OCI-LY3 (cell line): Measurements from ENCODE around the gene MAPK8.
"Not testable (repeated sequence)": the region's sequence is repeated elsewhere in the genome, so short reads cannot be mapped to it uniquely, and the experiment has no call there.

Experiments used
- H2AFZ ChIP-seq: fragments of 200-600, 300-600 bp; shearing (Covaris generic); 2 replicates; pipeline ENCODE4 v1.6.0; 2014; ENCODE audit warnings: antibody characterized with exemption, low read depth, low read length
- H3K27ac ChIP-seq: fragments of 200-600, 300-600 bp; sonication (generic); 2 replicates; pipeline ENCODE4 v1.5.1; 2014; ENCODE audit warnings: mild to moderate bottlenecking, low read length, moderate library complexity, mixed read lengths
- H3K27me3 ChIP-seq: fragments of 200-600, 300-600 bp; sonication (generic); 2 replicates; pipeline ENCODE4 v1.6.1; 2014; ENCODE audit warnings: low read depth, low read length, mixed read lengths
- H3K36me3 ChIP-seq: fragments of 200-600, 300-600 bp; sonication (generic); replicated peaks from 2 replicates; pipeline ENCODE3; 2014; ENCODE audit warnings: low read depth, low read length, mixed read lengths
- H3K4me1 ChIP-seq: fragments of 300-600, 200-600 bp; sonication (generic); 2 replicates; pipeline ENCODE4 v1.6.1; 2014; ENCODE audit warnings: low read length, mixed read lengths
- H3K4me2 ChIP-seq: fragments of 200-600, 300-600 bp; sonication (generic); 2 replicates; pipeline ENCODE4 v1.6.1; 2014; ENCODE audit warnings: low read length, mixed read lengths
- H3K4me3 ChIP-seq: fragments of 300-600, 200-600 bp; sonication (generic); 2 replicates; pipeline ENCODE4 v1.5.1; 2014; ENCODE audit warnings: antibody characterized with exemption, mild to moderate bottlenecking, low read length, moderate library complexity
- H3K79me2 ChIP-seq: fragments of 300-600, 200-600 bp; shearing (Covaris generic); 2 replicates; pipeline ENCODE4 v1.6.1; 2014; ENCODE audit warnings: mild to moderate bottlenecking, low read length, mixed read lengths
- H3K9ac ChIP-seq: fragments of 300-600, 200-600 bp; shearing (Covaris generic); 2 replicates; pipeline ENCODE4 v1.6.0; 2014; ENCODE audit warnings: mild to moderate bottlenecking, low read length, moderate library complexity
- H3K9me3 ChIP-seq: fragments of 200-600, 300-600 bp; shearing (Covaris generic); 2 replicates; pipeline ENCODE4 v1.6.1; 2014; ENCODE audit warnings: low read length, mixed read lengths; ENCODE audit not compliant: insufficient read depth
- H4K20me1 ChIP-seq: fragments of 200-600, 300-600 bp; sonication (generic); 2 replicates; pipeline ENCODE4 v1.6.1; 2016; ENCODE audit warnings: low read length, mixed read lengths; ENCODE audit not compliant: insufficient read depth
- CTCF ChIP-seq: fragments of 200-600, 300-600 bp; sonication (generic); IDR thresholded peaks from 2 replicates; pipeline ENCODE4 v1.5.1; 2014; ENCODE audit warnings: antibody characterized with exemption, low read length, low read depth
- EZH2phosphoT487 ChIP-seq: fragments of 200-600 bp; shearing (Covaris generic); IDR thresholded peaks from 2 replicates; pipeline ENCODE4 v1.6.1; 2018; ENCODE audit warnings: antibody characterized with exemption, mixed run types, low read depth

The MAPK8 gene

DNA sequence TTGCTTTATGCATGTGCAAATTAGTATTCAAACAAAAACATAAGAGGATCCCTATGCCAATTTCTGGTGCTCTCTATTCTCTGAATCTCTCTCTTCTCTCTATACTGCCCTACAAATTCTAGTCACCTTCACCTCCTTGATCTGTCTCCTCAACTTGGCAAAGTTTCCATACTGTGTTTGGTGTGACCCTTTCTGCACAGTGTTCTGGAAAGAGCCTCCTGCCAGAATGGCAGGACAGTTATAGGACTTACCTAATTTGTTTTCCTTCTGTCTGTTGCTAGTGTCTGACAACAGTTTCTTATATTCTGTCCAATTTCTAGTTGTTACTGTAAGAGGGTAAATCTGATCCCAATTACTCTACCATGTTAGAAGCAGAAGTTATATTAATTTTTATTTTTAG lies 34.3 kb downstream of the MAPK8 start:
- H3K4me1 ChIP-seq: peaks cover 21% of the 10 kb centered on the region
- no peaks in the 10 kb centered on the region for H3K27me3 ChIP-seq
- H3K9me3 ChIP-seq: no peaks in the 10 kb centered on the region
- no peak overlapping the region for H3K27ac ChIP-seq
- no peak overlapping the region for H3K4me3 ChIP-seq
- H4K20me1 ChIP-seq: no peaks in the 10 kb centered on the region
- no peak overlapping the region for H3K9ac ChIP-seq
- H2AFZ ChIP-seq: no peak overlapping the region
- TF ChIP-seq EZH2phosphoT487: no peak
- TF ChIP-seq CTCF: no peak
- no peaks in the 10 kb centered on the region for H3K36me3 ChIP-seq
- peaks cover 3% of the 10 kb centered on the region for H3K79me2 ChIP-seq
- H3K4me2 ChIP-seq: no peak overlapping the region

GRCh38 chr10:48343106-48343505 lies 36.6 kb downstream of the MAPK8 start:
- Histone ChIP-seq H3K4me2 (no peak overlapping the region), H3K27me3 (no peaks in the 10 kb centered on the region), H3K4me3 (no peak overlapping the region), H3K9me3 (no peaks in the 10 kb centered on the region), H2AFZ (no peak overlapping the region), H3K4me1 (no peaks in the 10 kb centered on the region), H3K27ac (no peak overlapping the region), H3K79me2 (no peaks in the 10 kb centered on the region; the same call in 1 of the 2 replicates), H4K20me1 (no peaks in the 10 kb centered on the region), H3K9ac (no peak overlapping the region), H3K36me3 (no peaks in the 10 kb centered on the region)
- TF ChIP-seq EZH2phosphoT487 (no peak), CTCF (no peak)

DNA sequence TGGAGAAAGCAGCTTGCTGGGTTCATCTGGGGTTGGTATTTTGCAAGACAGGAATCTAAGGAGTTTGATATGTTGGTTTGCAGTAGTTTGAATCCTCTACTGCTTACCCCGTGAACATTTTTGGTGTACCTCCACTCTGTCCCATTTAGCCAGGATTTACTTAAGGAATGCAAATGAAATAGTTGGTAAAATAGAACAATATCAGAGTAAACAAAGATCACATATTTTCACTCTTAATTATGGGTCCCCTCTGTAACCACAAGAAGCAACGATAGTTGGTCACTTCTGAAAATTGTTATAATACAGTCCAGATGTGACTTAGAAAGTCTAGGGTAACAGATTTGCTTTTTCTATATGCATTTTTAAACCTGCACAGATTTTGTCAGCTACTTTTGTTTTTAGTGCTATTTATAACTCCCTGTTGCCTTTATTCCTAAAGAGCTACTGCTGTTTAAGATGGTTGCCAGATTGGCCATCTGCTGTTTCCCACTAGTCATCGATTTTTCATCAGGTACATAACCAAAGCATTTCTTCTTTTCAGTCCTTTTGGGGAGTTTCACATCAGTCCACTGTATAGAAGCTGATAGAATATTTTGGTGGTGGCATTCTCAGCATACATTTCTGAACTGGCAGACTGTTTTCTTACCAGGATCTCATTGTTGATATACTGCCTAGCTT lies 37.6 kb downstream of the MAPK8 start:
- H3K36me3 ChIP-seq: no peaks in the 10 kb centered on the region
- no peaks in the 10 kb centered on the region for H3K4me1 ChIP-seq
- H4K20me1 ChIP-seq: no peaks in the 10 kb centered on the region
- H2AFZ ChIP-seq: no peak overlapping the region
- no peak for TF ChIP-seq CTCF
- no peak for TF ChIP-seq EZH2phosphoT487
- no peaks in the 10 kb centered on the region for H3K27me3 ChIP-seq
- H3K9me3 ChIP-seq: no peaks in the 10 kb centered on the region
- no peak overlapping the region for H3K9ac ChIP-seq
- no peak overlapping the region for H3K4me2 ChIP-seq
- no peak overlapping the region for H3K4me3 ChIP-seq
- no peaks in the 10 kb centered on the region; the same call in 1 of the 2 replicates for H3K79me2 ChIP-seq
- no peak overlapping the region for H3K27ac ChIP-seq

- not testable (repeated sequence) for H2AFZ ChIP-seq, H4K20me1 ChIP-seq, H3K9me3 ChIP-seq, H3K79me2 ChIP-seq, H3K4me1 ChIP-seq, H3K4me2 ChIP-seq, H3K27ac ChIP-seq, H3K36me3 ChIP-seq, H3K4me3 ChIP-seq, H3K27me3 ChIP-seq, H3K9ac ChIP-seq
Observed at GRCh38 chr10:48346248-48346647, 39.8 kb downstream of the MAPK8 start.

- not testable (repeated sequence) for H2AFZ ChIP-seq, H3K36me3 ChIP-seq, H3K9me3 ChIP-seq, H3K27ac ChIP-seq, H3K9ac ChIP-seq, H3K27me3 ChIP-seq, H3K4me2 ChIP-seq, H3K4me1 ChIP-seq, H4K20me1 ChIP-seq, H3K79me2 ChIP-seq, H3K4me3 ChIP-seq
Observed at GRCh38 chr10:48347539-48347938, 41.1 kb downstream of the MAPK8 start.

DNA sequence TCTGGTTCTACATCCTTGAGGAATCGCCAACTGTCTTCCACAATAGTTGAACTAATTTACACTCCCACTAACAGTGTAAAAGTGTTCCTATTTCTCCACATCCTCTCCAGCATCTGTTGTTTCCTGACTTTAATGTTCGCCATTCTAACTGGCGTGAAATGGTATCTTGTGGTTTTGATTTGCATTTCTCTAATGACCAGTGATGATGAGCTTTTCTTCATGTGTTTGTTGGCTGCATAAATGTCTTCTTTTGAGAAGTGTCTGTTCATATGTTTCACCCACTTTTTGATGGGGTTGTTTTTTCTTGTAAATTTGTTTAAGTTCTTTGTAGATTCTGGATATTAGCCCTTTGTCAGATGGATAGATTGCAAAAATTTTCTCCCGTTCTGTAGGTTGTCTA lies 41.5 kb downstream of the MAPK8 start:
- H3K9me3 ChIP-seq, H3K4me3 ChIP-seq, H3K36me3 ChIP-seq, H3K9ac ChIP-seq, H3K27me3 ChIP-seq, H3K4me2 ChIP-seq, H2AFZ ChIP-seq, H4K20me1 ChIP-seq, H3K27ac ChIP-seq, H3K79me2 ChIP-seq: not testable (repeated sequence)
- H3K4me1 ChIP-seq: peaks cover 11% of the 10 kb centered on the region
